Stomach (tissue), 4 donors: ENCODE measurements around the gene PRDM16.

ENCODE experiments used
- POLR2AphosphoS5 ChIP-seq, 3 donors: sonication (generic); formaldehyde crosslinking; IDR thresholded peaks; one replicate each; pipeline ENCODE4 v1.6.1; 2016; ENCODE audit warnings: antibody characterized with exemption in 3 of 3
- TF ChIP-seq, protein P1 (sequence below), 7 experiments: fragments of 450-650 bp in 4 of 7; fragments of 200-600 bp in 3 of 7; sonication (generic) in 3 of 7; IDR thresholded peaks; one replicate each; pipeline ENCODE4 v1.5.1; 2016 to 2019; ENCODE audit warnings: antibody characterized with exemption in 7 of 7, control low read depth in 2 of 7, mild to moderate bottlenecking in 1 of 7

DNA sequence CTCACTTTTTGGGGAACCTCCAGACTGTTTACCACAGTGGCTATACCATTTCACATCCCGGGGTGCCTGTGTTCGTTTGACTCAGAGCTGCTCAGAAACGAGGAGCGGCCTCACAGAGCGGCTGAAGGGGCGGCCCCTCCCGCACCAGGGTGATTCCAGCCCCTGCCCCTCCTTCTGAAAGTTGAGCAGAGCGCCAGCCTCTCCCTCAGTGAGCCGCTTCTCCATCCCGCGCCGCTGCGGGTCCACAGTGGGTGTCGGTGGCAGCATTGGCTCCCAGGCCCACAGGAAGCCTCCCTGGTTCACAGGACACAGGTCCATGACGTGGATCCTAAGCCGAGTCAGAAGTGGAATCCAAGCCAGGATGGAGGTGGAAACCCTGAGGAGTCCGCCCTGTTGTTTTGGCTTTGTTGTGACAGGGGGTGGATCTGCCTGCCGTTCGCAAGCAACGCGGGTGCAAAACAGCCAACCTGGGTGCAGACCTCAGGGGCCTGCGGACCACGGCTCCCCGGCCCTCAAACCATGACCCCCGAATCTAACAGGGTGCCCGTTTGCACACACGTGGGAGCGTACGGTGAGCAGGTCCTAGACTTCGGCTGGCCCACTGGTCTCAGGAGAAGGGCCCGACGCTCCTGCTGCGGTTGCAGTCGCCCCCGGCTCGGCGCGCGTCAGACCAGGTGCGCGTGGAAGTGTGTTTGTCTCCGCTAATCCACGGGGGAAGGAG, 198.7 kb downstream of the PRDM16 start:
- TF ChIP-seq, protein P1, sequence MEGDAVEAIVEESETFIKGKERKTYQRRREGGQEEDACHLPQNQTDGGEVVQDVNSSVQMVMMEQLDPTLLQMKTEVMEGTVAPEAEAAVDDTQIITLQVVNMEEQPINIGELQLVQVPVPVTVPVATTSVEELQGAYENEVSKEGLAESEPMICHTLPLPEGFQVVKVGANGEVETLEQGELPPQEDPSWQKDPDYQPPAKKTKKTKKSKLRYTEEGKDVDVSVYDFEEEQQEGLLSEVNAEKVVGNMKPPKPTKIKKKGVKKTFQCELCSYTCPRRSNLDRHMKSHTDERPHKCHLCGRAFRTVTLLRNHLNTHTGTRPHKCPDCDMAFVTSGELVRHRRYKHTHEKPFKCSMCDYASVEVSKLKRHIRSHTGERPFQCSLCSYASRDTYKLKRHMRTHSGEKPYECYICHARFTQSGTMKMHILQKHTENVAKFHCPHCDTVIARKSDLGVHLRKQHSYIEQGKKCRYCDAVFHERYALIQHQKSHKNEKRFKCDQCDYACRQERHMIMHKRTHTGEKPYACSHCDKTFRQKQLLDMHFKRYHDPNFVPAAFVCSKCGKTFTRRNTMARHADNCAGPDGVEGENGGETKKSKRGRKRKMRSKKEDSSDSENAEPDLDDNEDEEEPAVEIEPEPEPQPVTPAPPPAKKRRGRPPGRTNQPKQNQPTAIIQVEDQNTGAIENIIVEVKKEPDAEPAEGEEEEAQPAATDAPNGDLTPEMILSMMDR (IDR thresholded peaks at IDR 0.05), result no peak
- TF ChIP-seq POLR2AphosphoS5 (IDR thresholded peaks at IDR 0.05), result no peak
